ENCODE results near the gene ATP4A. TPM values are rescaled to one million over a fixed set of nuclear protein-coding genes. Genes with fewer than 3 reads are reported as not detected.
A peak's percentile ranks its signal among the peaks of the same experiment; 100 is the strongest.

Gene ATP4A
- total and polyA plus RNA-seq, 9 of the 15 experiments (the other 6 are each of a cell fraction or from before 2014, with no cell fraction given) = 0.15 TPM; not detected in 8

DNA sequence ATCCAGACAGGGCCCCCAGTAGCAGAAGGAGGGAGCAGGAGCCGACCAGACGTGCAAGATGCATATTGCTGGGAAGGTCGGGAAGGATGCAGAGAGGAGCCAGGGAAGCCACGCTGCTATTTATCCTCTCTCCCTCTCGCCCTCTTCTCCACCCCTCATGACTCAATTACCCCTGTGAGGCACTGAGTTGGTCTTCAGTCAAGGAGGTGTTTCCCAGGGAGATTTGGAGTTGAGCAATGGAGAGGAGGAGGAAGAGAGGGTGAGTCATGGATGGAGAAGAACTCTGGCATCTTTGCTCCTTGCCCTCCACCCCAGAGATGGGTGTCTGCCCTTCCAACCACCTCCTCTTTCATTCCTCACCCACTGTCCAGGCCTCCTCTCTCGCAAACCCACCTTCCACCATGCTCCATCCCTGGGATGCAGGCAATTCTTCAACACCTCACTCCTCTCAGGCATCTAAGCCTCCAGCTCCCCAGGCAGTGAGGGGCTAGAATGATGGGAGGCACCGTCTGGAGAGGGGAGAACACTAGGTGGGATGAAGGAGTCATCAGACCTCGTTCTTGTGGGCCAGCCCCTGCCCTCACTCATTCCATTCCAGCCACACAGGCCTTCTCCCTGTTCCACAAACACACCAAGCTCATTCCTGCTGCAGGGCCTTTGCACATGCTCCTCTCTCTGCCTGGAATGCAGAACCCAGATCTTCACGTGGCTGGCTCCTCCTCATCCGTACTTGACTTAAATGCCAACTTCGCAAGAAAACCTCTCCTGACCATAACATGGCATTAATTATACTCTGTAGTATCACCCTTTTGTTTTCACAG is 35.0 kb downstream of the ATP4A start, which contains the start of gene SBSN:
SBSN (minus strand) TSS at position 94 of the 821 bp plus-strand sequence; CDS start at position 64, 30 bp downstream.
- no peaks in the 10 kb centered on the region for H3K9me3 ChIP-seq (replicated peaks; ENCODE audit: control insufficient read depth, insufficient read depth, low read depth, low read length)
- peaks cover 3 to 7% of the 10 kb centered on the region in 2 experiments; a peak in 3 of 5 replicates for H3K4me1 ChIP-seq (replicated peaks in 1 of 2; ENCODE audit: control insufficient read depth in 2 of 2, insufficient read depth in 2 of 2, low read length in 2 of 2)
- H3K79me2 ChIP-seq (ENCODE audit: control insufficient read depth, insufficient read depth, low read length) = no peaks in the 10 kb centered on the region
- no peak within 1 kb of the TSS for H3K4me2 ChIP-seq (ENCODE audit: insufficient read depth, low read length)
- ChIA-PET POLR2A (no interaction called here), CTCF (ENCODE audit: low intra/inter-chr PET ratio) (no interaction called here)
- TF ChIP-seq RBM25 (IDR thresholded peaks at IDR 0.05; ENCODE audit: low read depth, low read length, severe bottlenecking) = peak; percentile 59
- TF ChIP-seq SIX5 (IDR thresholded peaks at IDR 0.05; ENCODE audit: borderline replicate concordance in 1 of 2, insufficient read depth in 1 of 2, low read depth in 1 of 2, low read length in 2 of 2) = no peak
- in situ Hi-C loops (cut with MboI) (no loop called here), intact Hi-C loops (cut with micrococcal nuclease) (no loop called here)
- H3K27ac ChIP-seq (ENCODE audit: extremely low read depth, low read depth, low read length) = no peak within 1 kb of the TSS
- no peak for ATAC-seq
- no peak within 1 kb of the TSS for H3K4me3 ChIP-seq
- WGBS (ENCODE audit: insufficient coverage, low coverage, missing lambda C conversion rate) = under 1% methylated on average over 11 of the region's 11 CpGs
- FAIRE-seq = no peak
- peaks cover 11% of the 10 kb centered on the region for H4K20me1 ChIP-seq (replicated peaks; ENCODE audit: control insufficient read depth, insufficient read depth, low read length)
- H3K9ac ChIP-seq (ENCODE audit: insufficient read depth in 1 of 2, low read depth in 2 of 2, low read length in 2 of 2) = no peak within 1 kb of the TSS; a peak in 1 of 4 replicates
- H3K9me1 ChIP-seq (ENCODE audit: control insufficient read depth, insufficient read depth, low read length) = no peaks in the 10 kb centered on the region
- H3K36me3 ChIP-seq (ENCODE audit: control insufficient read depth, insufficient read depth, low read length) = no peaks in the 10 kb centered on the region
- H2AFZ ChIP-seq (ENCODE audit: low read depth, low read length) = no peak within 1 kb of the TSS
- BruUV-seq (replicated peaks) = no TSS peak
- no peak for DNase-seq (ENCODE audit: extremely low read depth in 1 of 4, low spot score in 3 of 4)
- H3K27me3 ChIP-seq (ENCODE audit: control insufficient read depth in 2 of 2, insufficient read depth in 2 of 2, low read length in 2 of 2) = peaks cover 51 to 88% of the 10 kb centered on the region in 2 experiments

DNA sequence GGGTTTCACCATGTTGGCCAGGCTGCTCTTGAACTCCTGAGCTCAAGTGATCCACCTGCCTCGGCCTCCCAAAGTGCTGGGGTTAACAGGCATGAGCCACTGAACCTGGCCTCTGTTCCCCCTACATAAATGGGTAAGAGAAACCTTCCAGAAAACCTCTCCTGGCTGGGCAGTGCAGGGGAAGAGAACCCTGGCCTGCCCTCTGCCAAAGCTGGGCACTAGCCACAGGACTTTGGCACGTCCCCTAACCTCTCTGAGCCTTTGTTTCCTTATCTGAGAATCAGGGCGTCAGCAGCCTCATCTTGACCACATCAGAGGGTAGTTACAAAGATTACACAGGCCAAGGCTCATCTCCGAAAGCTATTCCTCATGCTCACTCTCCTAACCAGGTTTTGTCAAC is 37.6 kb downstream of the ATP4A start:
- FAIRE-seq = no peak
- CTCF ChIA-PET (ENCODE audit: low intra/inter-chr PET ratio) = no interaction called here
- TF ChIP-seq, protein P1, sequence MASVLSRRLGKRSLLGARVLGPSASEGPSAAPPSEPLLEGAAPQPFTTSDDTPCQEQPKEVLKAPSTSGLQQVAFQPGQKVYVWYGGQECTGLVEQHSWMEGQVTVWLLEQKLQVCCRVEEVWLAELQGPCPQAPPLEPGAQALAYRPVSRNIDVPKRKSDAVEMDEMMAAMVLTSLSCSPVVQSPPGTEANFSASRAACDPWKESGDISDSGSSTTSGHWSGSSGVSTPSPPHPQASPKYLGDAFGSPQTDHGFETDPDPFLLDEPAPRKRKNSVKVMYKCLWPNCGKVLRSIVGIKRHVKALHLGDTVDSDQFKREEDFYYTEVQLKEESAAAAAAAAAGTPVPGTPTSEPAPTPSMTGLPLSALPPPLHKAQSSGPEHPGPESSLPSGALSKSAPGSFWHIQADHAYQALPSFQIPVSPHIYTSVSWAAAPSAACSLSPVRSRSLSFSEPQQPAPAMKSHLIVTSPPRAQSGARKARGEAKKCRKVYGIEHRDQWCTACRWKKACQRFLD (CRISPR knock-in tag; IDR thresholded peaks at IDR 0.05) = no peak
- TF ChIP-seq TAF15 (IDR thresholded peaks at IDR 0.05; ENCODE audit: low read depth, low read length) = no peak
- TF ChIP-seq, protein P2, sequence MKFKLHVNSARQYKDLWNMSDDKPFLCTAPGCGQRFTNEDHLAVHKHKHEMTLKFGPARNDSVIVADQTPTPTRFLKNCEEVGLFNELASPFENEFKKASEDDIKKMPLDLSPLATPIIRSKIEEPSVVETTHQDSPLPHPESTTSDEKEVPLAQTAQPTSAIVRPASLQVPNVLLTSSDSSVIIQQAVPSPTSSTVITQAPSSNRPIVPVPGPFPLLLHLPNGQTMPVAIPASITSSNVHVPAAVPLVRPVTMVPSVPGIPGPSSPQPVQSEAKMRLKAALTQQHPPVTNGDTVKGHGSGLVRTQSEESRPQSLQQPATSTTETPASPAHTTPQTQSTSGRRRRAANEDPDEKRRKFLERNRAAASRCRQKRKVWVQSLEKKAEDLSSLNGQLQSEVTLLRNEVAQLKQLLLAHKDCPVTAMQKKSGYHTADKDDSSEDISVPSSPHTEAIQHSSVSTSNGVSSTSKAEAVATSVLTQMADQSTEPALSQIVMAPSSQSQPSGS (CRISPR knock-in tag; IDR thresholded peaks at IDR 0.05) = no peak
- no peak for TF ChIP-seq CREM (IDR thresholded peaks at IDR 0.05; ENCODE audit: low read depth)
- TF ChIP-seq ZNF696 (CRISPR knock-in tag; conservative IDR thresholded peaks at IDR 0.05) = no peak
- no peak for TF ChIP-seq NONO (IDR thresholded peaks at IDR 0.05; ENCODE audit: low read depth in 2 of 2, low read length in 1 of 2)
- no peak for TF ChIP-seq BDP1 (IDR thresholded peaks at IDR 0.05; ENCODE audit: insufficient read depth, insufficient read length)
- no peak for TF ChIP-seq ZNF232 (CRISPR knock-in tag; IDR thresholded peaks at IDR 0.05)
- TF ChIP-seq ZNF140 (CRISPR knock-in tag; IDR thresholded peaks at IDR 0.05) = no peak
- TF ChIP-seq HNRNPUL1 (IDR thresholded peaks at IDR 0.05; ENCODE audit: low read length) = no peak

More for the DNA sequence above, 37.6 kb downstream of the ATP4A start:
- no TSS peak for BruUV-seq (replicated peaks)
- Histone ChIP-seq H3K4me1 (replicated peaks in 1 of 2; ENCODE audit: control insufficient read depth in 2 of 2, insufficient read depth in 2 of 2, low read length in 2 of 2) (0 out of 5 replicates have a peak, but pooled peaks cover 0 to 3% of the 10 kb centered on the region in 2 experiments), H3K9me1 (ENCODE audit: control insufficient read depth, insufficient read depth, low read length) (no peaks in the 10 kb centered on the region), H3K36me3 (ENCODE audit: control insufficient read depth, insufficient read depth, low read length) (no peaks in the 10 kb centered on the region), H3K79me2 (ENCODE audit: control insufficient read depth, insufficient read depth, low read length) (no peaks in the 10 kb centered on the region), H3K4me2 (ENCODE audit: insufficient read depth, low read length) (no peak overlapping the region), H3K27me3 (ENCODE audit: control insufficient read depth in 2 of 2, insufficient read depth in 2 of 2, low read length in 2 of 2) (peaks cover 45 to 77% of the 10 kb centered on the region in 2 experiments), H3K9ac (ENCODE audit: insufficient read depth in 1 of 2, low read depth in 2 of 2, low read length in 2 of 2) (no peak overlapping the region; a peak in 1 of 4 replicates), H4K20me1 (replicated peaks; ENCODE audit: control insufficient read depth, insufficient read depth, low read length) (peaks cover 11% of the 10 kb centered on the region), H3K4me3 (no peak overlapping the region), H3K27ac (ENCODE audit: extremely low read depth, low read depth, low read length) (no peak overlapping the region), H2AFZ (ENCODE audit: low read depth, low read length) (no peak overlapping the region), H3K9me3 (replicated peaks; ENCODE audit: control insufficient read depth, insufficient read depth, low read depth, low read length) (no peaks in the 10 kb centered on the region)
- intact Hi-C loops (cut with micrococcal nuclease) (no loop called here), in situ Hi-C loops (cut with MboI) (no loop called here)
- DNase-seq (ENCODE audit: extremely low read depth in 1 of 4, low spot score in 3 of 4) = no peak
- POLR2A ChIA-PET = interaction anchor here (0.5 to 1.0 kb wide), 3 partner anchors 11 to 383 kb away, joined by 3 to 4 read pairs (median 3); no protein-coding TSS in a partner anchor
- no peak for ATAC-seq
- WGBS (ENCODE audit: insufficient coverage, low coverage, missing lambda C conversion rate) = 3% methylated on average over 4 of the region's 4 CpGs

Data from K562 (cell line).